Left cardiac atrium (tissue), 4 donors: ENCODE results near the gene BET1. TPM values are rescaled to one million over a fixed set of nuclear protein-coding genes. Genes with fewer than 3 reads are reported as not detected.
A peak's percentile ranks its signal among the peaks of the same experiment; 100 is the strongest.

Experiments used
- ATAC-seq, 2 donors: fragments of 200-7000 bp; cut with Tn5 transposase; one replicate each; pipeline ENCODE4 v1.9.1; 2020; ENCODE audit warnings: mild to moderate bottlenecking in 2 of 2, moderate library complexity in 2 of 2
- DNase-seq: peaks from one replicate; pipeline ENCODE4 v3.0.0-alpha.2; 2020
- intact Hi-C, 2 donors: fragments of 100-400 bp; cut with DNase I; formaldehyde crosslinking; loops; one replicate each; pipeline versions ENCODE4 v1.14.1 to v1.15.1; 2022 to 2023
- total RNA-seq, 2 donors: library from RNA; stranded (reverse); fragmentation: NEBNext Ultra II Directional; extraction: Animal tissue kit (Norgen Biotek cat#: 25700); gene quantifications; one replicate each; pipeline ENCODE4 v1.2.1, GENCODE V29; 2021
- donor health status: DM: no; HTN: yes; CAD: no.
- donor health status: DM: no; HTN: yes; CAD: no; lungs with severe emphysema.
- donor health status: DM: yes; HTN: yes; CAD: no.
- donor health status: Dilated cardiomyopathy.

BET1 gene
- total RNA-seq, 2 donors from 2014 or later: 17.0 to 17.1 TPM

DNA sequence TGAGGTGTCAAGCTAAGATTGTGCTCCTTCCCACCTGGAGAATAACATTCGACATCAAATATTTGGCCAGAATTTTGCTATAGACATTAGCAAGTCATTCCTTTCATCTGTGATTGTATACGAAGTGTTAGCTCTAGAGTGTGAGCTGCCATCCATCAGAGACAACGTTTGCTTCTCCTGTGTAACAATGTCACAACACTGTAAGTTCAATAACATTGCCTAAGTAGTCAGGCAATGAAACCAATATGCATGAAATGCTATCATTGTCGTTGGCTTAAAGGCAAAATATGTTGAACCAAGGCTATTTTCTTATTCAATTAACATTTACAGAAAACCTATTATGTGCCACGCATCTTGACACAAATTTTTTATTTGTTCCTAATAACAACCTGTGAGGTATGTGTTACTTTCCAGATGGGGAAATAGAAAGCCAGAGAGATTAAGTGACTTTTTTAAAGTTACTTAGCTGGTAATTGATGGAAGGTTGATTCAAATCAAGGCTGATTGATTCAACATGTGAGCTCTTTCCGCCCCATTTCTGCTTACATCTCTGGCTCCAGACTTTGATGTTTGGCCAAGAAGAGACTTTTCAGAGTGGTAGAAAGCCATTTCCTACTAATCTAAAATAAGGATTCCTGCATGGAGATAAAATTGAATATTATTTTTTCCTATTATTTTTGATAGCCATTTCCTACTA is 32.0 kb downstream of the BET1 start:
- no peak for ATAC-seq
- intact Hi-C loops: no loop called here
- no peak for DNase-seq

DNA sequence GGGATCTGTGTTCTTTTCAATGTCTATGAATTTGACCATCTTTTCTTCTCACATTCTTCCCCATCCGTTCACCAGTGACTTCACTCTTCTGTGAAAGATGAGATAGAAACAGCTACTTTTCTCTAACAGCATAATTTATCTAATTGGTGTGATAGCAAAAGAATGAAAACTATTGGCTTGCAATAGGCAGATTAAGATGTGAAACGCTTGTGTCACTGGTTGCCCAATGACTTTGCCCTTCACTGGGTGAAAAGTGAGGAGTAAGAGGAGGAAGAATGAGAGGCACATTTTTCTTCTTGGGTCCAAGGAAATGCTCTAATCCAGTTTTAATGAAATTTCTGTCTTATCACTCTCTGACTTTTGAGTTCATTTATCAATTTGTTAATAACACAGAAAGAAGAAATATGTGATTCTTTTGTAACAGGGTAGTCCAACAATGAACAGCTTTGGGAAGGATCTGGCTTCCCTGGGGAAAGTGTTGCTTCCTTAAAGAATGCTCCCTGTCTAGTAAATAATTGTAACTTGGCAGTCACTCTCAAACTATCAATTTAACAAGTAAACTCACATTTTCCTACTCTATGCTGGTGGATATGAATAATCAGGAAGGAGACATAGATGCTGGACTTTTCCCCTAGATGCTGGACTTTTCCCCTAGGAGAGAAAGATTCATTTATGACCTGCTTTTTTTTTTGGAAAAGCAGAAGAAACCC is 35.1 kb downstream of the BET1 start:
- ATAC-seq (no peak), DNase-seq (no peak)
- intact Hi-C loops: no loop called here

DNA sequence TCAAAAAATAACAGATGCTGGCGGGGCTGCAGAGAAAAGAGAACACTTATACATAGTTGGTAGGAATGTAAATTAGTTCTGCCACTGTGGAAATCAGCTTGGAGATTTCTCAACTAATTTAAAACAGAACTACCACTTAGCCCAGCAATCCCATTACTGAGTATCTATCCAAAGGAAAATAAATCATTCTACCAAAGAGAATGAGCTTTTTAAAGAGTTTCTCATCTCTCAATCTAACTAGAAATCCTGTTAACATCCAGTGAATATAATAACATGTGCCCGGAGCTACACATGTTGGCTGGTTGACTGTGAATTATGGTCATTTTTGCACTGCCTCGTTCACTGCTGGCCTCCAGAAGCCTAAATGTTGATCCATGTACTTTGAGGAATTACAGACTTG is 39.3 kb downstream of the BET1 start:
- ATAC-seq (no peak), DNase-seq (no peak)
- intact Hi-C loops: no loop called here

DNA sequence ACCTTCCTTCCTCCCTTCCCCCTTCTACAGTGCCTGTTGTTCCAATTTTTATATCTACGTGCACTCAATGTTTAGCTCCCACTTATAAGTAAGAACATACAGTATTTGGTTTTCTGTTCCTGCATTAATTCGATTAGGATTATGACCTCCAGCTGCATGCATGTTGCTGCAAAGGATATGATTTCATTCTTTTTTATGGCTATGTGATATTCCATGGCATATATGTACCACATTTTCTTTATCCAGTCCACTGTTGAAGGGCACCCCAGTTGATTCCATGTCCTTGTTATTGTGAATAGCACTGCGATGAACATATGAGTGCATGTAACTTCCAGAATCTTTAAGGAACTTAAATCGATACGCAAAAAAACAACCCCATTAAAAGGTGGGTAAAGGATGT is 39.9 kb downstream of the BET1 start:
- no peak for DNase-seq
- no peak for ATAC-seq
- intact Hi-C loops: no loop called here

DNA sequence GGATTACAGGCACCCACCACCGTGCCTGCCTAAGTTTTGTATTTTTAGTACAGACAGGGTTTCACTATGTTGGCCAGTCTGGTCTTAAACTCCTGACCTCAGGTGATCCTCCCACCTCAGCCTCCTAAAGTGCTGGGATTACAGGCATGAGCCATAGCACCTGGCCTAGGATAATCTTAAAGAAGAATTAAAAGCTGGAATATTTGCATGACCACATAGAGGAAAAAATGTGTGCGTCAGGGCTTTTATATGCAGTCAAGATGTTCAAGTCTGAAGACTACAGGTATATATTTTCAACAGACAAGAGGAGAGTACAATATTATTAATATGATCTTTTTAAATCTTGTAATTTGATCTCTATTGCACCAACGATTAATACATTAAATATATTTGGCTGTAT is 43.2 kb downstream of the BET1 start:
- DNase-seq: no peak
- ATAC-seq: no peak
- intact Hi-C loops: no loop called here

DNA sequence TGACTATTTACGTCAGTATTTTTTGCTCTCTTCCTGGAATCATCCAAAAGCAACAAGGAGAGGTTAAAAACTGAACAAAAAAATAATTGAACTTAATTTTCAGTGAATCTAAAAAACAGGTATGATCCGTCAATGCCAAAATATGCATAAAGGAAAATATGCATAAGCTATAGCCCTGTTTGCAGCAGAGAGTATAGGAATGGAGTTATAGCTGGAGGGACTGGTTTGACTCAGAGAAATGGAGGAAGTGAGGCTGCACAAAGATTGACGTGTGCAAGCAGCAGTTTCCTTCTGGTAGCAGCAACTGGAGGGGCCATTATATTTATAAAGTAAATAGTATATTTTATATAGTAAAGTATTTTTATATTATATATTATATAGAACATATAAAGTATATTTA is 45.5 kb downstream of the BET1 start:
- intact Hi-C loops: no loop called here
- ATAC-seq (no peak), DNase-seq (no peak)

DNA sequence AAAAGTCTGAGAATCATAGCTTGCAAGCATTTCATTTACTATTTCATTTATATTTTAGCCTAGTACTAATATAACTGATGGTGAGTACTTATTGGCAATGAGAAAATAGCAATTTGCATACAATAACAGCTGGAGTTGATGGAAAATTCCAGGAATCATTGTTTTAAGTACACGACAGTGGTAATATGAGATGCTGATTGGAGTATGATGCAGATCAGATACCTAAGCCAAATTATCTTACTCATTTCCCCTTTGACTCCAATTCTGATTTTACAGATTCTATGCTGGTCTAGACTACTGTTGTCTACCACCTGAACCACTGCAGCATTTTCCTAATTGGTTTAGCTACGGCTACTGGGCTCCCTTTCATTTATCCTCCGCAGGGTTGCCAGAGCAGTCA is 45.9 kb downstream of the BET1 start:
- intact Hi-C loops: no loop called here
- no peak for DNase-seq

DNA sequence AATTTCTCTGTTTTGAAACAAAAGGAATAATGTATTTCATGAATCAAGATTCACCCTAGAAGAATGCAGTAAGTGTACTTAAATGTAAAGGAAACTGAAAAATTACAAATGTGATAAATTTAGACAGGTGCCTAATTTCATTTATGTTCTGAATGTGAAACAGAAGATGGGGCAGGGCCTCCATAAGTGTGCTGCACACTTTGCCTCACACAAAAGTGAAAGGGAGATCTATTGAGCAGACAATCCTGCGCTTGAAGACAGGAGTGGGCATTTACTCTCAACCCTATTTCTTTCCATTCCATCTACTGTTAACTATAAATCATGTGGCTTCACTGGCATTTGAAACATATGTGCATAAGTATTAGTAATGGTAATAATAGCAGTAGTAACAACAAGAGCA is 46.4 kb downstream of the BET1 start:
- ATAC-seq (no peak), DNase-seq (no peak)
- intact Hi-C loops: no loop called here

More for the DNA sequence above, 45.9 kb downstream of the BET1 start:
- no peak for ATAC-seq

DNA sequence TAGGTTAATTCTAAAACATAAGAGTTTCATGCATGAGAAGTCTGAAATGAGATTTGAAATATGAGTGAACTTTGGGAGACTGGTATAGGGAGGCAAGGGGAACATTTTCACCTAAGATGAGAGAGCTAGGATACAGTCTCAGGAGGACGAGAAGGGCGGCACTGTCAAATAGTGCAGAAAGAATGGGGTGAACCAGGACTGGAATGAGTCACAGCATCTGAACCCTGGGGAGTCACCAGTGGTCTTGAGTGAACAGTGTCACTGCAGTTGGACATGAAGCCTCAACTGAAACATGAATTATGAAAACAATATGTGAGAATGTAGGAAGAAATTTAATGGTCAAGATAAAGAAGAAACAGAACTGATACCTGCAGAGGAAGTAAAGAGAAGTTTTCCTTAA is 48.9 kb downstream of the BET1 start:
- intact Hi-C loops: no loop called here
- DNase-seq (no peak), ATAC-seq (no peak)

DNA sequence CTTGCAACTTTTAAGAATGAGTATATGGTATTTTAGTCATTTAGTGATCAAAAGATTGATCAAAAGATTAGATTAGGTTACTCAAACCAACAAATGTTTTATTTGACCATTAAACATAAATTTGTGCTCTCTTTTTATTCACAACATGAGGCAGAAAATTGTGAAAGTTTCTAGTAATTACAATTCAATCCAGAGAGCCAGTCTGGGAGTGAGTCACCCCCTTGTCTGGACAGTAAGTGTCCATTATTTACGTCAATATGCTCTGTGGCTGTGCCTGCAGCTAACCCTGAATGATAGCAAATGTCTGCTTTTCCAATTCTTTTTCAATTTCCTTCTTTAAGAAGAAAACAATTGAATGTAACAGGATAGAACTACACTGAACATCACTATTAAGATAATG is 54.7 kb downstream of the BET1 start:
- intact Hi-C loops: no loop called here
- ATAC-seq: no peak
- no peak for DNase-seq

DNA sequence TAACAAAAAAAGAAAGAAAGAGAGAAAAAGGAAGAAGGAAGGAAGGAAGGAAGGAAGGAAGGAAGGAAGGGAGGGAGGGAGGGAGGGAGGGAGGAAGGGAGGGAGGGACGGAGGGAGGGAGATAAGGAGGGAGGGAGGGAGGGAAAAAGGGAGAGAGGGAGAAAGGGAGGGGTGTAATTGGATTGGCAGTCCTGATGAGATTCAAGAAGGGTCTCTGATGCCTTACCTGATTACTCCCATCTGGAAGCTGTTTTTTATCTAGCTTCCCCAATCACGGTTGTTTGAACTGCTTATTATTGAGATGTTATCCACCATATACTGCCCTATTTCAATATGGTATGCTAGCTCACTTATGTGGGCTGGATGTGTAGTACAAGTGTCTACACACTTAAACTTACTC is 55.3 kb downstream of the BET1 start:
- intact Hi-C loops: no loop called here
- ATAC-seq: no peak
- no peak for DNase-seq

DNA sequence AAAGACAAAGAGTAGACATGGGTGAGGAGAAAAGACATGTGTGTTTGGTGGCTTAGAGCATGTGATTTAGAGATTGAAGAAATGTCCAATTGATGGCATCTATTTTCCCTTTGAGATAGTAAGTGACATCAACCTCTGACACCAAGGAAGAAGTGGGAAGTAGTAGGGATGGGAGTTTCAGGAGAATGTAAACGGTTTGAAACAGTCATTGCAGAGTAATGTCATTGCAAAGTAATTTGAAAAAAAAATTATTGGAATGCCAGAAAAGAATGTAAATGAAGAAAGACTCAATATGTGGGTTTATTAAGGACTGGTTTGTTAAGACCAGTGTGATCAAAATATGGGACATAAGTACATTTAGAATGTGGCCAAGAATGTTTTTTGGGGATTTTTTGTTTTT is 56.0 kb downstream of the BET1 start:
- no peak for DNase-seq
- intact Hi-C loops: no loop called here
- ATAC-seq: no peak

DNA sequence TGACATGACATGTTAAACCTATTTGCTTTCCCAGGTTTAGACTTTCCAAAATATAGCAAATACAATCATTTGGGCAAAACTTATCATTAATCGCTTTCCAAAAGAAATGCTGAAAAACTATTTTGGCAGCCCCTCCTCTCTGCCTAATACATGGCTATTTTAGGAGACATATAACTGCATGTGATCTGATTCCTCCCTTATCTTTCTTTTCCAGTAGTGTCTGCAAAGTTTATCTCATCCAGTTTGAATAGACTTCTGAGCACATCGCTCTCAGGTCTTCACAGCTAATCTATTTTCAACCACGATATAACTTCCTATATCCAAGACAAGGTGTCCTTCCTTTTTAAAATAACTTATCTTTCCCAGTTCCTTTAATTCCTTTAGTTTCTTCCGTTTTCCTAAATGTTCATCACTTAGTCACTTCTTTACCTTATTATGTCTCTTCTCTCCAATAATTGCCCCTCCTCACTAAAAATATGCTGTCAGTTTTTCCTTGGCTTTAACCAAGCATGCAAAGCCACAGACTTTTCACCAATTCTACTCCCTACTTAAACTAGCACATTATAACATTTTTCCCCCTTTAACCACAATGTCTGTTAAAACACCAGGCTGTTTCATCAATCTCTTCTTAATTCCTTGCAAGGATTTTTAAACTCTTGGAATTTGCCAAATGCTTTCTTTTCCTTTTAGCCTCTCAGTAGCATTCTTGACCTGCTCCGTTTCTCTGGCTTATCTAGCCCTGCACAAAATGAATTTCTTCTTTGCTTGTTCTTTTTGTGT is 58.2 kb downstream of the BET1 start:
- intact Hi-C loops: no loop called here
- no peak for DNase-seq
- ATAC-seq: no peak

DNA sequence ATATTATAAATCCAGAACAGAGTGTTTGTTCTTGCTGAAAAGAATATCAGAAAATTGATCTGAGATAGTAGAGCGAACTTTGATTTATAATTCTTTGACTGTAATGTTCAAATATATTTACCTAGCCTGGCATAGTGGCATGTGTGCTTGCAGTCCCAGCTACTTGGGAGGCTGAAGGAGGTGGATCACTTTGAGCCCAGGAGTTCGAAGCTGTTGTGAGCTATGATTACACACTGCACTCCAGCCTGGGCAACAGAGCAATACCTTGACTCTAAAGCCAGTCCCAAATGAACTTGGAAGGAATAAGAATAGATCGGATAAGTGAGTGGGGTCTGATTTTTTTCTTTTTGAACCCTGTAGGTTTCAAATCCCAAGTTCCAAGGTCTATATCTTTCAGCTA is 59.1 kb downstream of the BET1 start:
- intact Hi-C loops: no loop called here
- no peak for ATAC-seq
- DNase-seq: no peak

DNA sequence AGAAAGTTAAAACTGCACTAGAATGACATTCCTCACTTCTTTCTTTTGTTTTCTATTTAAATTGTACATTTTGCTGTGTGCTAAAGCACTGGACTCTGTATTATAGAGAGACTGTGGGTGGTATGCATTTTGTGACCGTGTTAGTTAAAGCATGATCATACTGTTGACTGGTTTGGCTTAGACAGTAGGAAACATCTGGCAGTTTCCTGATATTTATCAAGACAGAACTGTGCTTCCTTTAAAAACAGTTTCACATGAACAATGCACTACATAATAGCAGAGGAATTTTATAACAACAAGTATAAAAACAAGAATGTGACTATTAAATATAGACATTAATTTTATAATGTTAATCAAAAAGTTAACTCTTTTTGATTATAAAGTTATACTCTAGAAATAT is 59.5 kb downstream of the BET1 start:
- intact Hi-C loops: no loop called here
- ATAC-seq (peak; percentile 25 to 47), DNase-seq (no peak)

DNA sequence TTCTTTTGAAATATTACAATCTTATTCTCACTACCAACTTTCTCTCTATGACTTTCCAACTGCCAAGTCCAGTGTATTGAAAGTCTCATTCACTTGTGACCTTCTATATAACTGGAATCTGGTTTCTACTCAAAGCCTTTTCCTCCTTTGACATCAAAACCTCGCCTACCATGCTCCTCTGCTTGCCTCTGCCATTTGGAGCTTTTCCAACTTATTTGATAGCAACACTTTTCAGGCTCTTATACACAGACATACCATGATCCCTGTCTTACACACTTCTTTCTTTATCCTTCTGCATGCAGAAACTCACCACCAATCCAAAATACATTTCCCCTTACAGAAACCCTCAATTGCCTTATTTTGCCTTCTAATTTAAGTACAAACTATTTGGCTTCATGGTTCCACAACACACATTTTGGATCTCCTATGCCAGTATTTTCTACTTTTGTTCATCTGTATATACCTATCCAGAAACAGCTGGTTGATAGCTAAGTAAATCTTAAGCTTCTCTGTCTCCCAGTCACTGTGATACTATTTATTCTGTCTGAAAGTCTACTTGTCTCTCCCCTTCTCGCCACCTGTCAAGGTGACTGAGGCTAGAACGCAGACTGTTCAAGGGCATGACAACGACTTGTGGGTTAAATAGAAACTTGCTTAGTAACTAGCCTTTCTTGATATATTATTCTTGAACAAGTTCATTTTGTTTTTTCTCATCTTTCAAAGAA is 60.2 kb downstream of the BET1 start:
- DNase-seq (no peak), ATAC-seq (no peak)
- intact Hi-C loops: no loop called here
